Measurements from ENCODE around the gene NRARP.
A peak's percentile ranks its signal among the peaks of the same experiment; 100 is the strongest.

The NRARP gene

DNA sequence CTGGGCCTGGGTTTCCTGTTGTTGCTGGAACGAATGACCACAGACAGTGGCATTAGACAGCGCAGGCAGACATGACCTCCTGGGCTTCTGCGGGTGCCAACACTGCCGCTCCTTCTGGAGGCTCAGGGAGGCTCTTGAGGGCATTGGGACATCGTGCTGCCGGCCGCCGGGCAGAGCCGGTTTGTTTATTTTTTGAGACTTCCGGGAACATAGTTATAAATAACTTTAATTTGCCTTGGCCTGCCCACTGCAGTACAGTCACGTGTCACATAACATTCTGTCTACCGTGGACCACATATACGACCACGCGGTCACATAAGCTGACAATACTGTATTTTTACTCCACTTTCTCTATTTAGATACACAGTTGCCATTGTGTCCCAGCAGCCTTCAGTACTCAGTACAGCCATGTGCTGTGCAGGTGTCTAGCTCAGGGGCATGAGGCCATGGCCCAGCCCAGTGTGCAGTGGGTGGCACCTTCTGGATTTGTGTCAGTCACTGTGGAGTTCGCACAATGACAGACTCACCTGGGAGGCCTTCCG lies 32.8 kb downstream of the NRARP start:
- Histone ChIP-seq H3K27me3 (ENCODE audit: control insufficient read depth in 2 of 2, insufficient read depth in 2 of 2, low read length in 2 of 2) (no peaks in the 10 kb centered on the region), H3K4me3 (ENCODE audit: low read length in 2 of 2) (peak overlapping the region; percentile 49 to 55), H3K27ac (ENCODE audit: low read depth in 2 of 2, low read length in 2 of 2) (peak overlapping the region; percentile 76 to 81), H3K9ac (ENCODE audit: low read depth in 1 of 2, low read length in 2 of 2) (peak overlapping the region; percentile 50 to 60), H3K36me3 (ENCODE audit: control insufficient read depth in 2 of 2, insufficient read depth in 2 of 2, low read length in 2 of 2) (peaks cover 18 to 30% of the 10 kb centered on the region in 2 donors), H3K9me3 (ENCODE audit: control insufficient read depth in 2 of 2, low read length in 2 of 2) (no peaks in the 10 kb centered on the region), H3K4me1 (ENCODE audit: control insufficient read depth in 2 of 2, insufficient read depth in 2 of 2, low read length in 2 of 2) (peaks cover 15 to 27% of the 10 kb centered on the region in 2 donors)

DNA sequence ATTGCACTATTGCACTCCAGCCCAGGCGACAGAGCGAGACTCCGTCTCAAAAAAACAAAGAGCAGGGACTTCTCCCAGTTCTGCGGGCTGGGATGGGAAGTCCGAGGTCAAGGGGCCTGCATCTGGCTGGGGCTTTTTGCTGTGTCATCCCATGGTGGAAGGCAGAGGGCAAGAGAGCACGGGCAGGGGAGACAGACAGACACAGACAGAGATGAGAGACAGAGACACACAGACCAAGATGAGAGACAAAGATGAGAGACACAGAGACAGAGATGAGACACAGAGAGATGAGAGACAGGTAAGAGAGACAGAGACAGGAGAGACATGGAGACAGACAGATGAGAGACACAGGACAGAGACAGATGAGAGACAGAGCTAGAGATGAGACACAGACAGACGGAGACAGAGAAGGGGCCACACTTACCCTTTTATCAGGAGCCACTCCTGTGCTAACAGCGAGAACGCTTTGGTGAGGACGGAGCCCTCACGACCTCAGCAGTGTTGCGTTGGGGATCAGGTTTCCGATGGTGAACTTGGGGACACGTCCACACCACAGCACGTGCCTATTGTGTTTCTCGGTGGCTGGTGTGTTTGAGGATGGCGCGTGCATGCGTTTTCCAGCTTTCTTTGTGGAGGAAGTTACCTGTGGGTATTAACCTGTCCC lies 33.4 kb downstream of the NRARP start:
- peak overlapping the region; percentile 50 to 60 for H3K9ac ChIP-seq (ENCODE audit: low read depth in 1 of 2, low read length in 2 of 2)
- peak overlapping the region; percentile 49 to 55 for H3K4me3 ChIP-seq (ENCODE audit: low read length in 2 of 2)
- no peaks in the 10 kb centered on the region for H3K27me3 ChIP-seq (ENCODE audit: control insufficient read depth in 2 of 2, insufficient read depth in 2 of 2, low read length in 2 of 2)
- H3K27ac ChIP-seq (ENCODE audit: low read depth in 2 of 2, low read length in 2 of 2), result peak overlapping the region; percentile 67 to 81
- H3K4me1 ChIP-seq (ENCODE audit: control insufficient read depth in 2 of 2, insufficient read depth in 2 of 2, low read length in 2 of 2), result peaks cover 15 to 21% of the 10 kb centered on the region in 2 donors
- no peaks in the 10 kb centered on the region for H3K9me3 ChIP-seq (ENCODE audit: control insufficient read depth in 2 of 2, low read length in 2 of 2)
- H3K36me3 ChIP-seq (ENCODE audit: control insufficient read depth in 2 of 2, insufficient read depth in 2 of 2, low read length in 2 of 2), result peaks cover 24 to 37% of the 10 kb centered on the region in 2 donors

DNA sequence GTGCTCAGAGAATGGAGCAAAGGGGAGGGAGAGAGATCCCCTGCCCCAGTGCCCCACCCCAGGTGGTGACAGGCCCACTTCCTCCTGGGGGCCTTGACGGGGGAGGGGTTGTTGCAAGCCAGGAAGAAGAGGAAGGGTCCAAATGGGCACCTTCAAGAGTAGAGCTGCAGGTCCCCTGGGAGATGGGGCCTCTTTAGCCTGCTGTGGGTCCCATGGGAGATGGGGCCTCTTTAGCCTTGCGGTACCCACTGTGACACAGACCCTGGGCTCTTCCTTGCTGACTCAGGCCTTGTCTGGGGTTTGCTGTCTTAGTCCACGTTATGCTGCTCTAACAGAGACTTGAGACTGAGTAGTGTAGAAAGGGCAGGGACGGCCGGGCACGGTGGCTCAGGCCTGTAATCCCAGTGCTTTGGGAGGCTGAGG lies 34.1 kb downstream of the NRARP start:
- no peak overlapping the region for H3K4me3 ChIP-seq (ENCODE audit: low read length in 2 of 2)
- peaks cover 15 to 21% of the 10 kb centered on the region in 2 donors for H3K4me1 ChIP-seq (ENCODE audit: control insufficient read depth in 2 of 2, insufficient read depth in 2 of 2, low read length in 2 of 2)
- no peaks in the 10 kb centered on the region for H3K27me3 ChIP-seq (ENCODE audit: control insufficient read depth in 2 of 2, insufficient read depth in 2 of 2, low read length in 2 of 2)
- no peaks in the 10 kb centered on the region for H3K9me3 ChIP-seq (ENCODE audit: control insufficient read depth in 2 of 2, low read length in 2 of 2)
- H3K9ac ChIP-seq (ENCODE audit: low read depth in 1 of 2, low read length in 2 of 2), result no peak overlapping the region
- peak overlapping the region in 1 of 2 donors; percentile 4 for H3K27ac ChIP-seq (ENCODE audit: low read depth in 2 of 2, low read length in 2 of 2)
- peaks cover 20 to 38% of the 10 kb centered on the region in 2 donors for H3K36me3 ChIP-seq (ENCODE audit: control insufficient read depth in 2 of 2, insufficient read depth in 2 of 2, low read length in 2 of 2)

DNA sequence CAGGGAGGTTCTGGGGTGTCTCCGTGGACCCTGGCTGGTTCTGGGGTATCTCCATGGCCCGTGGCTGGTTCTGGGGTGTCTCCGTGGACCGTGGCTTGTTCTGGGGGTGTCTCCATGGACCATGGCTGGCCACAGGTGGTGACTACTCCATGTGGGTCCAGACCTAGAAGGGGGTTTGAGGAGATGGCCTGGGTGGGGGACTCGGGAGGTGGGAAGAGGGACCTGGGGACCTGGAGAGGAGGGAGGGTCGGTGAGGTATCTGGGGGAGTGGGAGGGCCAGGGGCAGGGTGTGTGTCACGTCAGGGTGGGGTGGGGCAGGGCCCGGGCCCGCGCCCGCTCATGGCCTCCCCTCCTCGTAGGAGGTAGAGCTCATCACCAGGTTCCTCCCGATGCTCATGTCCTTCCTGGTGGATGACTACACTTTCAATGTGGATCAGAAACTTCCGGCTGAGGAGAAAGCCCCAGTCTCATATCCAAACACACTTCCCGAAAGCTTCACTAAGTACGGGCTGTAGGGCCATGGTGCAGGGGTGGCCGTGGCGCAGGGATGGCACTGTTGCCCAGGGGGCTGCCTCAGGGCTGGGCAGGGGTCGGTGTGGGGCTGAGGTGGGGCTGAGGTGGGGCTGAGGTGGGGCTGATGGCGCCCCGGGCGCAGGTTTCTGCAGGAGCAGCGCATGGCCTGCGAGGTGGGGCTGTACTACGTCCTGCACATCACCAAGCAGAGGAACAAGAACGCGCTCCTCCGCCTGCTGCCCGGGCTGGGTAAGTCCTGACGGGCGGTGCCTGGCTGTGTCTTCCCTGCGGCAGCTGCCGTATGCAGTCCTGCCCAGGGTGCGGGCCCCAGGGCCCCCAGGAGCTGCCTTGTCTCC lies 35.3 kb downstream of the NRARP start:
- Histone ChIP-seq H3K9me3 (ENCODE audit: control insufficient read depth in 2 of 2, low read length in 2 of 2) (no peaks in the 10 kb centered on the region), H3K27ac (ENCODE audit: low read depth in 2 of 2, low read length in 2 of 2) (no peak overlapping the region), H3K9ac (ENCODE audit: low read depth in 1 of 2, low read length in 2 of 2) (no peak overlapping the region), H3K27me3 (ENCODE audit: control insufficient read depth in 2 of 2, insufficient read depth in 2 of 2, low read length in 2 of 2) (no peaks in the 10 kb centered on the region), H3K36me3 (ENCODE audit: control insufficient read depth in 2 of 2, insufficient read depth in 2 of 2, low read length in 2 of 2) (peaks cover 17 to 38% of the 10 kb centered on the region in 2 donors), H3K4me3 (ENCODE audit: low read length in 2 of 2) (no peak overlapping the region), H3K4me1 (ENCODE audit: control insufficient read depth in 2 of 2, insufficient read depth in 2 of 2, low read length in 2 of 2) (peaks cover 15 to 21% of the 10 kb centered on the region in 2 donors)

DNA sequence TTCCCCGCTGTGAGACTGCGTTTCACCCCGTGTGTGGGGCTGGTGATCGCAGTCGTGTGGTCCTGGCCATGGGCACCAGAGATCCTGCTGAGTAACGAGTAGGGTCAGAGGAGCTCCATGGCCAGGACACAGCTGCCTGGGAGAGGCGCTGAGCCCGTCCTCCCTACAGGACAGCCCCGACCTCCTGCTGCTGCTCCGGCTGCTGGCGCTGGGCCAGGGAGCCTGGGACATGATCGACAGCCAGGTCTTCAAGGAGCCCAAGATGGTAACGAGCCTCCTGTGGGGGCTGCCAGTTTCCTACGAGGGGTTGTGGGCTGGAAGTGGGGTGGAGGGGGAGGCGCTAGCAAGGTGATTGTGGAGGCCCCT lies 35.9 kb downstream of the NRARP start:
- no peak overlapping the region for H3K4me3 ChIP-seq (ENCODE audit: low read length in 2 of 2)
- no peak overlapping the region for H3K27ac ChIP-seq (ENCODE audit: low read depth in 2 of 2, low read length in 2 of 2)
- H3K4me1 ChIP-seq (ENCODE audit: control insufficient read depth in 2 of 2, insufficient read depth in 2 of 2, low read length in 2 of 2), result peaks cover 15 to 21% of the 10 kb centered on the region in 2 donors
- H3K36me3 ChIP-seq (ENCODE audit: control insufficient read depth in 2 of 2, insufficient read depth in 2 of 2, low read length in 2 of 2), result peaks cover 17 to 38% of the 10 kb centered on the region in 2 donors
- H3K9me3 ChIP-seq (ENCODE audit: control insufficient read depth in 2 of 2, low read length in 2 of 2), result no peaks in the 10 kb centered on the region
- H3K27me3 ChIP-seq (ENCODE audit: control insufficient read depth in 2 of 2, insufficient read depth in 2 of 2, low read length in 2 of 2), result no peaks in the 10 kb centered on the region
- H3K9ac ChIP-seq (ENCODE audit: low read depth in 1 of 2, low read length in 2 of 2), result no peak overlapping the region

DNA sequence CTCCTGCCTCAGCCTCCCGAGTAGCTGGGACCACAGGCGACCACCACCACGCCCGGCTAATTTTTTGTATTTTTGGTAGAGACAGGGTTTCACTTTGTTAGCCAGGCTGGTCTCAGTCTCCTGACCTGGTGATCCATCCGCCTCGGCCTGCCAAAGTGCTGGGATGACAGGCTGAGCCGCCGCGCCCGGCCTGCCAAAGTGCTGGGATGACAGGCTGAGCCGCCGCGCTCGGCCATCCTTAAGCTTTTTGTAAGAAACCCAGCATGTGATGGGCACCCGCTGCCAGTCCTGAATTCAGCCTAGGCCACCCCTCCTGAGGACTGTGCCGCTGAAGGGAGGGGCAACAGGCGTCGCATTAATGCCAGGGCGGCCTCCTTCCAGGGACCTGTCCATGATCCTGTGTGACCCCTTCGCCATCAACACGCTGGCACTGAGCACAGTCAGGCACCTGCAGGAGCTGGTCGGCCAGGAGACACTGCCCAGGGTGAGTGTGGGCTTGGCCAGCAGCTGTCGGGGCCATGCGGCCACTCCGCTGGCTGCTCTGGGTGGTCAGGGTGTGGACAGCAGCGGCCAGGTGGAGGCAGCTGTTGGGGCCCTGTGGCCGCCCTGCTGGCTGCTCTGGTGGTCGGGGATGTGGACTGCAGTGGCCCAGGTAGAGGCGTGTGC lies 36.4 kb downstream of the NRARP start:
- H3K27ac ChIP-seq (ENCODE audit: low read depth in 2 of 2, low read length in 2 of 2), result no peak overlapping the region
- no peaks in the 10 kb centered on the region for H3K9me3 ChIP-seq (ENCODE audit: control insufficient read depth in 2 of 2, low read length in 2 of 2)
- H3K27me3 ChIP-seq (ENCODE audit: control insufficient read depth in 2 of 2, insufficient read depth in 2 of 2, low read length in 2 of 2), result no peaks in the 10 kb centered on the region
- no peak overlapping the region for H3K9ac ChIP-seq (ENCODE audit: low read depth in 1 of 2, low read length in 2 of 2)
- H3K36me3 ChIP-seq (ENCODE audit: control insufficient read depth in 2 of 2, insufficient read depth in 2 of 2, low read length in 2 of 2), result peaks cover 17 to 38% of the 10 kb centered on the region in 2 donors
- no peak overlapping the region for H3K4me3 ChIP-seq (ENCODE audit: low read length in 2 of 2)
- H3K4me1 ChIP-seq (ENCODE audit: control insufficient read depth in 2 of 2, insufficient read depth in 2 of 2, low read length in 2 of 2), result peaks cover 15 to 21% of the 10 kb centered on the region in 2 donors

DNA sequence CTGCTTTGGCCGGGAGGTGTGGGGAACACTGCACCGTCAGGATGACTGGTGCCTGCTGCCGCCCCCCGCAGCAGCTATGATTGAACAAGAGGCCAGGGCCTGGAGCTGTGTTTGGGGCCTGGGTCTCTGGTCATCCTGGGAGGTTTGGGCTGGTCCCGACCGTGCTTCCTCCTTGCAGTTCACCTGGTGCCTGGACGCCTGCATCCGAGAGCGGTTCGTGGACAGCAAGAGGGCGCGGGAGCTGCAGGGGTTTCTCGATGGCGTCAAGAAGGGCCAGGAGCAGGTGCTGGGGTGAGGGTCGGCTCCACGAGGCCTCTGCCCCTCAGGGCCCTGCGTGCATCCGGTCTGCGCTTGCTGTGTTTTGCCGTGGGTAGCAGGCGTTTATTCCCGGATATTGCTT lies 38.0 kb downstream of the NRARP start:
- Histone ChIP-seq H3K27ac (ENCODE audit: low read depth in 2 of 2, low read length in 2 of 2) (no peak overlapping the region), H3K9ac (ENCODE audit: low read depth in 1 of 2, low read length in 2 of 2) (no peak overlapping the region), H3K9me3 (ENCODE audit: control insufficient read depth in 2 of 2, low read length in 2 of 2) (no peaks in the 10 kb centered on the region), H3K36me3 (ENCODE audit: control insufficient read depth in 2 of 2, insufficient read depth in 2 of 2, low read length in 2 of 2) (peaks cover 21 to 41% of the 10 kb centered on the region in 2 donors), H3K4me3 (ENCODE audit: low read length in 2 of 2) (no peak overlapping the region), H3K27me3 (ENCODE audit: control insufficient read depth in 2 of 2, insufficient read depth in 2 of 2, low read length in 2 of 2) (no peaks in the 10 kb centered on the region), H3K4me1 (ENCODE audit: control insufficient read depth in 2 of 2, insufficient read depth in 2 of 2, low read length in 2 of 2) (peaks cover 7 to 12% of the 10 kb centered on the region in 2 donors)

DNA sequence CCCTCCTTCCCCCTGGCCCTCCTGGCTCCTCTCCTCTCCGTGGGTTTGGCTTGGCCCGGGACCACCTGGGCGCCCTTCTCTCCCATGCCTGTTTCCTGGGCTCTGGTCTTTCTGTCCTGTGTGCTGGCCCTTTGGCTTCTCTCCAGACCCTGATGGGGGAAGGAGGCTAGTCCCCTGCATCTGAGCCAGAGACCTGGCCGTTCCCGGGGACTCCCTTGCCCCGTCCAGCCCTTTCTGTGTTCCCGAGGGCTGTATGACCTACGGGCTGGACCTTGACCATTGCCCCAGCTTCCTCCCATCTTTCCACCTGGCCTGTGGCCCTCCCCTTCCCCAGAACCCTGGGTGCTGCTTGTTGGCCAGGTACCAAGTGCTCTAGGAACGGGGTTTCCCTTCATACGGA lies 38.6 kb downstream of the NRARP start:
- H3K4me3 ChIP-seq (ENCODE audit: low read length in 2 of 2), result no peak overlapping the region
- H3K9ac ChIP-seq (ENCODE audit: low read depth in 1 of 2, low read length in 2 of 2), result no peak overlapping the region
- H3K4me1 ChIP-seq (ENCODE audit: control insufficient read depth in 2 of 2, insufficient read depth in 2 of 2, low read length in 2 of 2), result peaks cover 2 to 6% of the 10 kb centered on the region in 2 donors
- no peak overlapping the region for H3K27ac ChIP-seq (ENCODE audit: low read depth in 2 of 2, low read length in 2 of 2)
- no peaks in the 10 kb centered on the region for H3K9me3 ChIP-seq (ENCODE audit: control insufficient read depth in 2 of 2, low read length in 2 of 2)
- H3K27me3 ChIP-seq (ENCODE audit: control insufficient read depth in 2 of 2, insufficient read depth in 2 of 2, low read length in 2 of 2), result no peaks in the 10 kb centered on the region
- peaks cover 26 to 41% of the 10 kb centered on the region in 2 donors for H3K36me3 ChIP-seq (ENCODE audit: control insufficient read depth in 2 of 2, insufficient read depth in 2 of 2, low read length in 2 of 2)

DNA sequence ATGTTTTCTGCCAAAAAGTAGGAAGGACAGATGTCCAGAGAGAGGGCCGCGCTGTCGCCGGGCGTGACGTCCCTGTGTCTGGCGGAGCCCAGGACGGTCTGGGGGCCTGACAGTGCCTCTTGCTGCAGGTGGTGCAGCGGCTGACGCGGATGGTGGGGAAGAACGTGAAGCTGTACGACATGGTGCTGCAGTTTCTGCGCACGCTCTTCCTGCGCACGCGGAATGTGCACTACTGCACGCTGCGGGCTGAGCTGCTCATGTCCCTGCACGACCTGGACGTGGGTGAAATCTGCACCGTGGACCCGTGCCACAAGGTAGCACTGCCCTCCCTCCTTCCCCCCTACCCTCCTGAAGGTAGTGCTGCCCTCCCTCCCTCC lies 39.2 kb downstream of the NRARP start:
- Histone ChIP-seq H3K36me3 (ENCODE audit: control insufficient read depth in 2 of 2, insufficient read depth in 2 of 2, low read length in 2 of 2) (peaks cover 26 to 38% of the 10 kb centered on the region in 2 donors), H3K27ac (ENCODE audit: low read depth in 2 of 2, low read length in 2 of 2) (no peak overlapping the region)

More for the DNA sequence above, 39.2 kb downstream of the NRARP start:
- Histone ChIP-seq H3K9ac (ENCODE audit: low read depth in 1 of 2, low read length in 2 of 2) (no peak overlapping the region), H3K4me1 (ENCODE audit: control insufficient read depth in 2 of 2, insufficient read depth in 2 of 2, low read length in 2 of 2) (peaks cover 0 to 2% of the 10 kb centered on the region in 2 donors), H3K9me3 (ENCODE audit: control insufficient read depth in 2 of 2, low read length in 2 of 2) (no peaks in the 10 kb centered on the region), H3K4me3 (ENCODE audit: low read length in 2 of 2) (no peak overlapping the region), H3K27me3 (ENCODE audit: control insufficient read depth in 2 of 2, insufficient read depth in 2 of 2, low read length in 2 of 2) (no peaks in the 10 kb centered on the region)
